NCI-H2081 (cell line): Measurements from ENCODE around the gene CPLX4.

ENCODE experiments used
- DNase-seq, 2 experiments: peaks; one replicate each; lab custom pipeline; 2025; lab: John Stamatoyannopoulos, UW

Gene CPLX4, protein sequence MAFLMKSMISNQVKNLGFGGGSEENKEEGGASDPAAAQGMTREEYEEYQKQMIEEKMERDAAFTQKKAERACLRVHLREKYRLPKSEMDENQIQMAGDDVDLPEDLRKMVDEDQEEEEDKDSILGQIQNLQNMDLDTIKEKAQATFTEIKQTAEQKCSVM

DNA sequence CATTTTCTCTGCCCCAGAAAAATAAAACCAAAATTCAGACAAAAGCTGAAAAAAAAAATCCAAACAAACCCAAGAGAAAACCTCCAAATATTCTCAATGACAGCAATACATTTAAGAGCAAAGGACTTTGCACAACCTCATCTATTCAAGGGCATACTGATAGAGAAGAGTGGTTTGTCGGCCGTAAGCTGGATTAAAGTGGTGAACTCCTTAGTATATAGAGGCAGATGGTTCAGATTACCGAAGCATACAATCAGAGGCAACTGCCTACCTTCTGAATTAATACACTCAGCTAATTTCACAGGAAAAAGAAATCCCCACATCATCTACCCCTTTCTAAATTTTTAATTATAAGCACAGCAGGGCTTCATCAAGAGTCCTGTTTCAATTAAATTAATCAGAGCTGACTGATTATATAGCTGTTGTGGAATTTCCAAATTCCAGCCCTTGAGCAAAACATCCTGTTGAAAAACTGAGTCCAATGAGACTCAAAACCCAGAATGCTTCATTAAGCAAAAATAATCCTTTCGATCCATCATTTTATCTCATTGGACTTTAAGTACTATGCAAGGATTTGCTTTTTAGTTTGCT lies at the start of gene CPLX4:
Gene CPLX4, minus strand, starts transcription at position 190 of the 591 bp plus-strand sequence. Its CDS starts 187 bp downstream, at position 3.
- DNase-seq = no peak

DNA sequence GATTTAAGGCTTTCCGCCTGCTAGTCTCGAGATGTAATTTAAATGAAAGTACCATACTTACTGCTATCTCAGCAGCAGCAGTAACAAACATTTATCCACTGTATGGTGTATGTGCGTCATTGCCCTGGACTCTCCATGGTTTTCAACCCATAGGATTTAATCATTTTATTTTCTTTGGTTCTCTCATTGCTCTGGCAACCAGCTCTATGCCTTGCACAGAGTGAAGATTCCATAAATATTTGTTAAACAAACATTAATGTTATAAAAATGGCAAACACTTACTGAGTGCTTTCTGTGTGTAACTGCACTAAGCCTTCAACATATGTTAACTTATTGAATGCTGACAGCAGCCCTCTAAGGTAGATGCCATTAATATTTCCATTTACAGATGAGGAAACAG lies 41.9 kb upstream of the CPLX4 start:
- no peak for DNase-seq

DNA sequence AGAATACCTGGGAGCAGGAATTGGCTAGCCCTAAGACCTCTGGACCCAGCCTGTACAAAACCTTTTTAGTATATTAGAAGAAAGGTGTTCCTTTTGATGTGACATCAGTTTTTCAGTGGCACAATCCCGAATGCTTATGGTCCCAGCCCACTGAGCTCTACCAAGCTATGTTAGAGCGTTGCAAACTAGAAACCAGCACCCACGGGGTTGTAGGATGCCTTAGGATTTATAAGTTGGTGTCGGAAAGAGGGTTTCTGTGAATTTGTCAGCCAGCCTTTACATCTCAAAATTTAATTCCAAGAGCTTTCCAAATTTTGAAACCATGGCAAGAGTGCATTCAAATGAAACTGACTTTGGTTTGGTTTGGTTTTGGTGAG lies 41.1 kb upstream of the CPLX4 start:
- DNase-seq = no peak

DNA sequence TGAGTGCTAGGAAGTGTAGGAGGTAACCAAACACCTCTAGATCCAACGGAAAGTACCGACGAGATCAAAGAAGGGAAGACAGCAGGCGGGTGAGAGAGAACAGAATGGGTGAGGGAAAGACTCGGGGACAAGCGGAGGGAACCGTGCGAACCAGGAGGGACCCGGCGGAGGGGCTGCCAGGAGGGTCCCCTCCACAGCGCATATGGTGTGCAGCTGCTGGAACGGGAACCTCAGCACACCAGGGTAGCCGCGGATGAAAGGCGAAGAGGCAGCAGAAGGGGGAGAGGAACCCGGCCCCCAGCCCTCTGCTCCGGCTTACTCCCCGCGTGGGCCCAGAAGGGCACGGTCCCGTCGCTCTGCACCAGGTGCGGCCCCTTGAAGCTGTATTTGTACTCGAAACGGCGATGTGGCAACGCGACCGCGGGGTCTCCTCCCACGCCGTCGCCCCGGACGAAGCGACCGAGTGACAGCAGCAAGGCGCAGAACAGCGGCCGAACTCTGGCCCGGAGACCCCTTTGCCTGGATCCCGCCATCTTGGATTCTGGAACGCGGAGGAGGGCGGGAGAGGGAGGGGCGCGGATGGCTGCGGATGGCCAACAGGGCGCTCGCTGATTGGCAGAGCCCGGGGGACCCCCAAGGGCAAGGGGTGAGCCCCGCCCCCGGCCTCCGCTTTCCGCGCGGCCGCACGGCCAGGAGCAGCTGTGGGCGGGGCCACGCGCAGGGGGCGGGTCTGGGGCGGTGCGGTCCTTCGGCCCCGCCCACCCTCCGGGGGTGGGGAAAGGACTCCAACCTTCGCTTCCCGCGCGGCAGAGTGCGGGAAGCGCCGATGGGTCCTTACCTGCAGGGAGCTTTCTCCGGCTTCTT lies 40.5 kb upstream of the CPLX4 start, which contains the start of gene LMAN1:
Gene LMAN1, minus strand, starts transcription at position 554 of the 864 bp plus-strand sequence. Its CDS starts 21 bp downstream, at position 533.
- peak; percentile 93 for DNase-seq

DNA sequence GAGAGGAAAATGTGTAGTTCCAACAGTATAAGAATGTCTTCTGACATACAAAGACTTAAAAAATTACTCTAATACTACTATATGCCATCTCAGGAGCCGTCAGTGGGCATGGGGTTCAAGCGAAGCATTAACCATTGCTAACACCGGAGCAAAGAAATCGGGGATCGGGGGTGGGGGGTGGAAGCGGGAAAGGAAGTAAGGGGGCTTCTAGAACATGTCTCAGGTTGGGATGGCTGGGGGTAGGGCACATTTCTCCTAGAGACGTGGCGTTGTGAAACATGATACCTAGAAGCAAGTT lies 39.9 kb upstream of the CPLX4 start:
- no peak for DNase-seq

DNA sequence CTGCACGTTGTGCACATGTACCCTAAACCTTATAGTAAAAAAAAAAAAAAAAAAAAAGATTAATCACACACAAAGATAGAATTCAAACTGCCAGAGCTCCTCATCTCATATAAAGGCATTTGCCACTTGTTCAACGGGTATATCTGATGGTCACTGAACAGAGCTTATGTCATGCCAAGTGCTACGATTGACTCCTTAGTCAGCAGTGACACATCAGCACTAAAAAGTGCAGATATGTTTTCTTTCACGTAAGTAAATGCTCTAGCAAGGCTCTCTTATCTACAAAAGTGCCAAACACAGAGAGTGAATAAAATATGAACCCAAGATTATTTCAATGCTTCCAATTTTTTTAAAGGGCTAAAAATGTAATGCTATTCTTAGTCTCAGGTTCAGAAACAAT lies 39.5 kb upstream of the CPLX4 start:
- DNase-seq = no peak

DNA sequence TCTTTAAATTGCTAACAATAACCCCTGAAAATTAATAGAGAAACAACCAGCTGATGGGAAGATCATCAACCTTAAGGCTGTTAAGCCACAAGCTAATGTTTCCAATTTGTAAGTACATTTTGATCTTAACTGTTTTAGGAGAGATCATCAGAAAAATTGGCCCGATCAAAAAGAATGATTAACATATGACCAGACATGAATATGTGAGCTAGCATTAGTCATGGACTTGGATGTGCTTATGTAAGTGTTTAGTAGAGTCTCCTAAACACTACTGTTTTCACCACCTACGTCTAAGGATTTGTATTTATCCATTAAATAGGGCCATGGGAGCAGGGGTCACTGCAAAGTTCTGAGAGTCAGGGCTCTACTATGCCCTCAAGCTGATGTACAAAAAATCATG lies 36.3 kb upstream of the CPLX4 start:
- no peak for DNase-seq

DNA sequence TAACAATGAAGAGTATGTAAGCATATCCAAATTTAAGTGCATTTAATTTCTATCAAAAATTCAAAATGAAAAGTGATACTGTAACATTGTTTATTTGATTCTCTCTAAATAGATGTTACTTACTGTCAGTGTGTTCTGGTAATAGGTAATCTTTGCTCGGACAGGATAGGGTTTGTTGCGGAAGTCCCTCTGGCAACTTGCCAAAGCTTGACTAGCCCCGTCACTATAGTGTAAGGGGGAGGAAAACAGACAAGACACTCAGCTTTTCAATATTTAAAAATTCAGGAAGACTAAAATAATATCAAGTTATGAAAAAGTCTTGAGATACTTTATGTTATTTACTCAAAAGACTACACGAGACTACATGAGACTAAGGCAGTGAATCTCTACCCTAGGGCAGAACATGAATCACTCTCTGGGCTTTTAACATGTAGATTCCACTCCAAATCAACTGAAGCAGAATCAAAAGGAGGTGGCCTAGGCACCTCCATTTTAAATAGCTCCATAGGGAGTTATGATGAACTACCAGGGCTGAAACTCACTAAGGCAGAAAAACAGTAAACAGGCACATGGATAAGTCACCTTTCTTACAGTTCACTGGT lies 34.7 kb upstream of the CPLX4 start:
- peak in 1 of 2 experiments; percentile 24 for DNase-seq

DNA sequence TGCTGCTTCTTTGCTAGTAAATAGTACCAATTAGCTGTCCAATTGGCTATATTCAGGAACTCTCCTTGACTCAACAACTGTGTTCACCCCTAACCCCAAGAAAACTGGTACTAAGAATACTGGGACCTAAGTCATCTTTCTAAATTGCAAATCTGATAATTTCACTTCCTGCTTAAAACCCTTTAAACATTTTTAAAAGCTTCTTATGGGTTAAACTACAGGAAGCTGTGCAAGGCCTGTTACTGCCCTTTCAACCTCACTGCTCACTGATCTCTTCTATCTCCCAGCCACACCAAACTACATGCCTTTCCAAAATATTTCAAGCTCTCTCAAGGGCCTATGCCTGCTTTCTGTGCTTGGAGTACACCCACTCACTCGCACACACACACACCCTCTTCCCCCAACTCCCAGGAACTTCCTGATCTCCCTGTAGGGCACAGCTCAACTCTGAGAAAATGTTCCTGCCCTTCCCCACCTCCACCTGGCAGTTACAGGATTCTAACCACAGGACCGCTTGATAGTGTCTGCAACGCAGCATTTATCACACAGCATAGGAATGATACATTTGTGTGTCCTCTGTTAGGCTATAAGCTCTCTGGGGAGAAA lies 33.9 kb upstream of the CPLX4 start:
- DNase-seq = no peak

DNA sequence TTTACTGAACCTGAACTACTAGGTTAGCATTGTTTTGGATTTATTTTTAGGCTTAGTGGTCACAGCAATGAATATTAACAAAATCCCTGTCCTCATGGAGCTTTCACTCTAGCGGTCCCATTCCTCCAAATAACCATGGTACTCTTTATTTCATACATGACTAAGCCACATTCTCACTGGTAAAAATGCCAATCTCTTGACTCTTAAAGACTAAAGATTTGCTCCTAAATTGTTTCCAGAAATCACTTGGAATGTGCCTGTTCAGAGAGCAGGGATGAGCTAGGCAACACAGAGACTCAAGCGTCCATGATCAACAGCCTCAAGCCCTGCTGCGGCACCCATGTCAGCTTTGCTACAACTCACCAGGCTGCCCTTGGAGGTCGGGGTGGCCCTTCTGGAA lies 27.1 kb upstream of the CPLX4 start:
- DNase-seq = no peak

DNA sequence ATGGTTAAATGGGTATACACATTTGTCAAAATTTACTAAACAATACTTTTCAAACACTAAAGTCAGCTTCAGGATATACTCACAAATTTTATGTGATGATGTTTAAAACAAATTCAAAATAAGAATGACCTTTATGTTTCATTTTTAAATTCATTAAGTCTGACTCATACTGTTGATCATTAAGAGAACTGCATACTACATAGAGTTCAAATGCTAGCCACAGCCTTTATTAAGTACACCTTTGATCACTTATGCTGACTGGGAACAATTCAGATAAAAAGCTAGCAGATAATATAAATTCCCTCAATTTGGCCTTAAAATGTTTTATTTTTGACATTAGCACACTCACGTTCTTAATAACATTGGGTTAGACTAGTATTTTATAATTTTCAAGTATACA lies 26.5 kb upstream of the CPLX4 start:
- DNase-seq = no peak

DNA sequence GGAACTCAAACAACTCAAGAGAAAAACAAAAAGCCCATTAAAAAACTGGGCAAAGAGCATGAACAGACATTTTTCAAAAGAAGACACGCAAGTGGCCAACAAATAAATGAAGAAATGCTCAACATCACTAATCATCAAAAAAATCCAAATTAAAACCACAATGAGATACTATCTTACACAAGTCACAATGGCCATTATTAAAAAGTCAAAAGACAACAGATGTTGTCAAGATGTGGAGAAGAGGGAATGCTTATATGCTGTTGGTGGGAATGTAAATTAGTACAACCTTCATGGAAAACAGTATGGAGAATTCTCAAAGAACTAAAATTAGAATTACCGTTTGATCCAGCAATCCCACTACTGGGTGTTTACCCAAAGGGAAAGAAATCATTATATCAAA lies 25.5 kb upstream of the CPLX4 start:
- DNase-seq = no peak

DNA sequence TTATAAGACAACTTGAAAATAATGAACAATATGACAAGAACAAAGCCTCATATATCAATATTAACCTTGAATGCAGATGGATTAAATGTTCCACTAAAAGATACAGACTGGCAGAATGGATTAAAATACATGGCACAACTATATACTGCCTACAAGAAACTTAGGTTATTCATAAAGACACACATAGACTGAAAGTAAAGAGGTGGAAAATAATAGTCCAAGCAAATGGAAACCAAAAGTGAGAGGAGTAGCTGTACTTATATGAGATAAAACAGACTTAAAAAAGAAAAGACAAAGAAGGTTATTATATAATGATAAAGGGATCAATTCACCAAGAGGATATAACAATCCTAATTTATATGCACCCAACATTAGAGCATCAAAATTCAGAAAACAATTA lies 22.4 kb upstream of the CPLX4 start:
- no peak for DNase-seq

DNA sequence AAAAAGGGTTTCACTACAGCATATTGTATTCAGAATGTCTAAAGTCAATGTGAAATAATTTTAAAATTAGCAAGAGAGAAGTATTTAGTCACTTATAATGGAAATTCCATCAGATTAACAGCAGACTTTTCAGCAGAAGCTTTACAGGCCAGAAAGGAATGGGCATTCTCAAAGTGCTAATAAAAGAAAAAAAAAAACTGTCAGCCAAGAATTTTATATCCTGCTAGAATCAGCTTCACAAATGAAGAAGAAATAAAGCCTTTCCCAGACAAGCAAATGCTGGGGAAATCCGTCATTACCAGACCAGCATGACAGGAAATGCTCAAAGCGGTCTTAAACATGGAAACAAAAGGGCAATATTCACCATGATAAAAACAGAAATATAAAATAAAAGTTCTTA lies 21.9 kb upstream of the CPLX4 start:
- DNase-seq = no peak

DNA sequence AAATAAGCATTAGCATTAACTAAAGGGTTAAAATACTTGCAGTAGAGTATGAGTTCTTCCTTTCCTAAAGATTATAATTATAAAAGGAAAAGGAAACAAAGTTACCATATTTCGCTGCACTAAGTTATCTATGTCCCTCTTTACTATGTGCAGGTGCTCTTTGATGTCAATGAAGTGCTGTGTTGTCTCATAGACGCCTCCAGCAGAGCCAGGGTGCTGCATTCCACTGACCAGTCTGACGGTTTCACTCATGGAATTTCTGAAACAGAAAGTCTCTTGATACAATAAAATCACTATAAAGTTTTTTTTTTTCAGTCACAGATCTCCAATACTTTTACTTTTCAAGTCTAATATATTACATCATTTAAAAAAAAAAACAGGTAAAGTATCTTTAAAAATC lies 14.5 kb upstream of the CPLX4 start:
- DNase-seq = no peak

DNA sequence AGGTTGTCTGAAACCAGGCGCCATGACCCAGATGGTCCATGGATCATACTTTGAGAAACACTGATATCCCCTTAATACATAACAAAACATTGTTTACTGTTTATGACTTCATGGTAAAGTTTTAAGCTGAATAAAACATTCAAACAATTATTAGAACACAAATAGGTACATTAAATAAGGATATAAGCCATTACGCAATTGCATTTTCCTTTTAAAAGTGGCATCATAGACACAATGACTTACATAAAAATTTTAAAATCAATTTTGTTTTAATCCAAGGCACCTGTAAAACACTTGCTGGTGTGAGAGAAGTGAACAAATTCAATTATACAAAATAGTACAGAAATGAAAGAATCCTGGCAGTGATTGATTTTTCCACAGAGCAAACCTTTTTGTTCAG lies 10.2 kb upstream of the CPLX4 start:
- no peak for DNase-seq

DNA sequence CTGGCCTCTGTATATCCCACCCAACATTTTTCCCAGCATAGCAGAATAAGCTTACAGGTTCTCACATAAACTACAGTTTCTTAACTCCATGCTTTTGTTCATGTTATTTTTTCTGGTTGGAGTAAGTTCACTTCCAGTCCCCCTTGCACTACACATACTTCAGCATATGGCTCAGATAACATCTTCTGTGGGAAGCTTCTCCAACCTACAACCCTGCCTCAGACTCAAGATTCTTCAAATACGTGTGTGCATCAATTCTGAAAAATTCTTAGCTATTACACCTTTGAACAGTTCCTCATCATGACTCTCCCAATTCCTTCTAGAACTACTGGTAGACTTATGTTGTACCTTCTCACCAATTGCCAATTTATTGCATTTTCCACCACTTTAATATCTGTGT lies 7.5 kb upstream of the CPLX4 start:
- no peak for DNase-seq

DNA sequence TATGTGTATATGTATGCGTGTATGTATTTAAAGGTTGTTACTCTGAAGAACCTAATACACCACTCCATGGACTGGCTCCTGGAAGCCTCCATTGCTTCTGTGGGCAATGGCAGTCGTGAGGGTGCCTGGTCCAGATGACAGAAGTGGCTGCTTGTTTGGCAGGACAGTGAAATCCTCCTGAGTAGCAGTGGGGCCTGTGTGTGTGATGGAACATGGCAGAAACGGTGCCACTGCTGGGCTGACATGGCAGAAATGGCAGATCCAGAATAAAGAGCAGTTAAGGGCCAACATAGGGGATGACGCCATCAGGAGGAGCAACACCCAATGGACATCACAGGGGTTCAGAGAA lies 6.1 kb upstream of the CPLX4 start:
- no peak for DNase-seq

DNA sequence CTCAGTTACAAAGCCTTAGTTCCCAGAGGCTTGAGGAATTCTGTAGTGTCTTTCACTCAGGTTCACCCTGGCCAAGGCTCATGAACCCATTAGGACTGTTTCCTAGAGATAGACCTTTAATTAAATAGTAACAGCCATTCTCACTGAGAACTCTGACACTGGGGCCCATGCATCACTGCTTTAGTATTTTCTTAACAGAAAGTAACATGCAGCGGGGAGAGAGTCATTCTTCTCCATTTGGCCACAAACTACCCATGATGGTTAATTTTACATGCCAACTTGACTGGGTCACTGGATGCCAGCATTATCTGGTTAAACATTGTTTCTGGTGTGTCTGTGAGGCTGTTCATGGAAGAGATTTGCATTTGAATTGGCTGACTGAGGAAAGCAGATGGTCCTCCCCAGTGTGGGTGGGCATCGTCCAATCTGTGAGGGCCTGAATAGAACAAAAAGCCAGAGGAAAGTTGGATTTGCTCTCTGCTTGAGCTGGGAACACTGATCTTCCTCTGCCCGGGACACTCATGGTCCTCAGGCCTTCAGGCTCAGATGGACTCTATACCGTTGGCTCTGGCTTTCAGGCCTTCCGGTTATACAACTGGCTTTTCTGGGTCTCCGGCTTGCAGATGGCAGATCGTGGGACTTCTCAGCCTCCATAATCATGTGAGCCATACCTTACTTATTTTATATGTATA lies 5.6 kb upstream of the CPLX4 start:
- DNase-seq = no peak

DNA sequence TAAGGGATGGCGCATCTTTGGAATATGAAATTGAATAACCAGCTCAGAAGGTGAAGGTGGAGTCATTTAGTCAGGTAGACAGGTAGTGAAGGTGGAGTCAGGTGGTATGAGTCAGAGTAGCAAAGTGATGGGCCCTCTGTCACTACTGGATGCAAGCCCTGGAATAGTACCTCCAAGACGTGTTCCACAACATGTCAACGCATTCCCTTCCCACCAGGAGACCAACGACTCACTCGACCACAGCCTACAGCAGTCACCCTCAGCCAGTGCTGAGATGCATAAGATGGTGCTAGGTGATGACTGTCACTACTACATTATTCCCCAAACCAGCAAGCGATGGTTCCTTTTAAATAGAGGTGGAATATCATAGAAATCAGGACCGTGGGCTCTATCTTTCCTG lies 6.8 kb downstream of the CPLX4 start:
- DNase-seq = no peak

DNA sequence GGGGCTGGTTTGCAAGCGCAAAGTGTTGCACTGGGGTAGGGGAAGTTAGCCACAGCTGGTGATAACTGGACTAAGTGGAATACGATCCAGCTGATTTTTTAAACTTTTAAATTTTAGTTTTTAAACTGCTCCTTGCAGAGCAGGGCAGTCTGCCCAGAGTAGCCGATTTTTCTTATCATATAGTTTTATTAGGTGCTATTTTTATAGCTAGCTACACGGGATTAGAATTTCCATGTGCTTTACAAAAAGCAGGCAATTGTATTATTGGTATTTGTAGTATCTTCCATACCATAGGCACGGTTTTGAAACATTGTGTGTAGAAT lies 9.6 kb downstream of the CPLX4 start:
- DNase-seq = no peak

DNA sequence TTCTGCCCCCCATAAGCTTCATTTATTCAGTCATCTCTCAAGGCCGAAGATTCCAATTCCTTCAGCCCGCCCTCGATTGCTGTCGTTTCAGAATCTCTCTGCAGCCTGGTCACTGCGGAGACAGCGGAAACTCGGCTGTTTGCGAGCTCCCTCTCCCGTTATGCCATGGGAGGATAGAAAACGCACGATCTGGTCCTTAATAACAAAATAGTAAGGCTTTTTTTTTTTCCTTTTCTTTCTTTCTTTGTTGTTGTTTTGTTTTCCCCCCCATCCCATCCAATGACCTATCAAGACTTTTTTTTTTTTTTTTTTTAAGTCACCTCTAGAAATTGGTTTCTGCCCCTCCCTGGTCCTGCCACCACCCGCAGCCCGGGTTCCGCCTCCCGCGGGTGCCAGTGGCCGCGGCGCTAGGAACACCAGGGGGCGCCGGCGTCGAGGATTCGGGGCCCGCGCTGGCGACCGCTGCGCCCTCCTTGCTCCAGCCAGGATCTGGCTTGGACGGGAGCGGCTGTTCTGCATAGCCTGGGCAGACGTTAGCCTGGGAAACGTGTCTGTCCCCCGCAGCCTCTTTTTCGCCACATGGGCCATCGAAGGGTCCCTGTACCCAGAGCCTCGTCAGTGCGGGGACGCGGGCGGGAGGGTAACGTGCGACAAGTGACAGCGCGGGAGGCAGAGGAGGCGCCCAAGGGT lies 10.1 kb downstream of the CPLX4 start:
- DNase-seq = peak; percentile 64 to 73
